MM.1S (cell line): ENCODE data around the gene DYRK4.

Source experiments
- CTCF ChIP-seq: fragments of 300-600 bp; sonication (generic); IDR thresholded peaks from 2 replicates; pipeline ENCODE4 v1.5.1; 2016; ENCODE audit warnings: antibody characterized with exemption, low read length, mixed read lengths
- EZH2 ChIP-seq: fragments of 300-600 bp; sonication (generic); optimal IDR thresholded peaks from 2 replicates; pipeline ENCODE3; 2017; ENCODE audit warnings: low read depth, mild to moderate bottlenecking, antibody characterized with exemption, low read length, mixed read lengths
- EZH2phosphoT487 ChIP-seq: fragments of 300-600 bp; sonication (generic); IDR thresholded peaks from 2 replicates; pipeline ENCODE4 v1.6.1; 2018; ENCODE audit warnings: antibody characterized with exemption, low read length

DNA sequence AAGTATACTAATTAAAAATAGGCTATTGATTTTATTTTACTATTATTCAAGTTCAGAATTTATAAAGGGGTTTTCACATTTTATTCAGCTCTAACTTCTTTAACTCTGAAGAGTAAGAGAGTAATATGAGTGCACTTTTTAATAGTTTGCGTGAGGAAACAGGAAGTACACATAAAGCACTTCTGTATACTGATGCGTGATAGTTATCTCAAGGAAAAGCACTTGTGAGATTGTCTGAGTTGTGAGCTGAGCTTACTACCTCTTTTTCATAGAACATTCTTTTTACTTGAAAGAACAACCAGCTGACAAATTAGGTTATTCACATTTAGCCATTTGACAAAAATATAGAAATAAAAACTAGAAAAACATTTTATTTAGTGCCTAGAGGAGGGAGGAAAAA lies 21.4 kb upstream of the DYRK4 start:
- TF ChIP-seq CTCF (no peak), EZH2phosphoT487 (no peak), EZH2 (no peak)
